Lower leg skin (tissue), 4 donors: Measurements from ENCODE around the gene LRRC32. TPM values are rescaled to one million over a fixed set of nuclear protein-coding genes. Genes with fewer than 3 reads are reported as not detected.
A peak's percentile ranks its signal among the peaks of the same experiment; 100 is the strongest.

ENCODE experiments used
- DNase-seq, 2 donors: peaks; one replicate each; pipeline ENCODE4 v3.0.0-alpha.2; 2019; ENCODE audit warnings: low spot score in 2 of 2
- H3K4me3 ChIP-seq: fragments of 200-600 bp; sonication (generic); 2 replicates; pipeline ENCODE4 v1.5.1; 2017; ENCODE audit warnings: mild to moderate bottlenecking, low read depth; ENCODE audit not compliant: poor library complexity, severe bottlenecking
- CTCF ChIP-seq, 3 donors: fragments of 450-650 bp; IDR thresholded peaks; one replicate each; pipeline ENCODE4 v1.5.1; 2016; ENCODE audit warnings: antibody characterized with exemption in 3 of 3, mild to moderate bottlenecking in 3 of 3, moderate library complexity in 2 of 3
- POLR2A ChIP-seq, 2 donors: fragments of 450-650 bp; IDR thresholded peaks; one replicate each; pipeline ENCODE4 v1.6.1; 2016 to 2017; ENCODE audit warnings: antibody characterized with exemption in 2 of 2, mild to moderate bottlenecking in 1 of 2, moderate library complexity in 1 of 2
- WGBS, 2 donors: methylation state at CpG; one replicate each; pipeline ENCODE4 v1.1.5; 2018; 5-methylcytosine and 5-hydroxymethylcytosine counted together
- intact Hi-C: fragments of 100-400 bp; cut with DNase I; formaldehyde crosslinking; loops from one replicate; pipeline ENCODE4 v1.15.0; 2023; ENCODE audit warnings: low total_unique reads
- total RNA-seq, 4 donors: library from RNA; depleted of rRNA; stranded (reverse); fragments of >200 nt; gene quantifications; one replicate each; pipeline ENCODE4 v1.1.0, GENCODE V29; 2016

The LRRC32 gene
- total RNA-seq, 4 donors from 2014 or later, result 9.0 to 42.5 (median 18.7) TPM

DNA sequence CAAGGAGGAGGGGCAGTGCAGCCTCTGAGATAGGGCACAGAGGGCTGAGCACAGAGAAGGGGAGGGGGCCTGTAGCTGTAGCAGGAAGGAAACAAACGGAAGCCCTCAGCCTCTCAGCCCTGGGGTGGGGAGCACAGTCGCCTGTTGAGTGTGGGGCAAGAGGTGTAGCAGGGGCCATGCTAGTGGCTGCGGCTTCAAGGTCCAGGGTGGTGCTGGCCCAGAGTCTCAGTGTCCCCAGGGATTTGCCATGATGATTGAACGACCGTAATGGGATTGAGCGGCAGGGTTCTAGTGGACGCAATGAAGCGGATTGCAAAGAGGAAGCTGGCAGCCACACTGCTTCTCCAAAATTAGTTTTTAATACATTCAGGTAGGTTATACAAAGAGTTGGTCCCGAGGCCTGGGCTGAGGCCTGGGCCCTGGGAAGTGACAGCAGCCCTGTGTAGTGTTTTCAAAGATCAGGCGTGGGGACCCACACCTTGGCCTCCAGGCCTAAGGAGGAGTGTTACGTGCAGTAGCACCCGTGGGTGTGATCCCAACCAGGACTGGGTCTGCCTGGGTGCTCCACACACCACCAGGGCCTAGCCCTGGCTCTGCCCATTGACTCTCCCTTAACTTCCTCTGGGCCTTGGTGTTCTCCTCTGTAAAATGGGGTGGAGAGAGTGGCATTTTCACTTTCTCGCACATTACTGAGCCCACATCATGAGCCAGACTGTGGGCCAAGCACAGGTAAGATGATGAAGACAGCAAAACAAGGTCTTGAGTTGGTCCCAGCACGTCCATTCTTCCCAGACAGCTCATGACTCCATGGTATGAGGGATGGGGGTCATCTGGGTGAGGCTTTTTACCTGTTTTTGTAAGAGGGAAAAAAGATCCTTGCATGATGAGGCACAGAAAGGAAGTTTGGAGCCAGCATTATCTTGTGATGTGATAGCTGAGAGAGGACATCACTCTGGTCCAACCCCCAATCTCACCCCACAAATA lies 13.1 kb downstream of the LRRC32 start:
- intact Hi-C loops, result no loop called here
- 82 to 88% methylated on average over 10 to 14 of the region's 14 CpGs for WGBS, 2 donors
- DNase-seq, result peak in 1 of 2 donors; percentile 75
- TF ChIP-seq POLR2A (IDR thresholded peaks at IDR 0.05) (no peak), CTCF (IDR thresholded peaks at IDR 0.05) (no peak)
- no peak overlapping the region for H3K4me3 ChIP-seq

DNA sequence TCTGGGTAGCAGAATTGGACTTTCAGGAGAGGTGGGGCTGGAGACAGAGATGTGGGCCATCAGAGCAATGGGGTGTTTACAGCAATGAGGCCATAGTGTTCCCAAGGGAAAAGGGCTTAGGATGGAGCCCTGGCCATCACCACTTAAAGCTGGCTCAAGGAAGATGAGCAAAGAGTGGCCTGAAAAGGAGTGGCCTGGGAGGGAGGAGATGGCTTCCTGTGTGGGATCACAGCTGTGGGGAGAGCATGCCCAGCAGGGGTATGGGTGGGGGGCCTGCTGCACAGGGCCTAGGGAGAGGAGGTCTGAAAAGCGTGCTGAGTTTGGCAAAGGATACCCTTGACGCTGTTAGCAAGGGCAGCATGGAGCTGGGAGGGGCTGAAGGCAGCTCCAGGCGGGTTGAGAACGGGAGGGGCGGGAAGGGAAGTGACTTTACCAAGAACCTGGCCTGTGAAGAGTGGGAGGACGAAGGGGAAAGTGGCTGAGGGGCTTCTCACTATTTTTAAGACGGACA lies 13.9 kb downstream of the LRRC32 start:
- WGBS, 2 donors, result 38 to 56% methylated on average over 7 of the region's 7 CpGs

DNA sequence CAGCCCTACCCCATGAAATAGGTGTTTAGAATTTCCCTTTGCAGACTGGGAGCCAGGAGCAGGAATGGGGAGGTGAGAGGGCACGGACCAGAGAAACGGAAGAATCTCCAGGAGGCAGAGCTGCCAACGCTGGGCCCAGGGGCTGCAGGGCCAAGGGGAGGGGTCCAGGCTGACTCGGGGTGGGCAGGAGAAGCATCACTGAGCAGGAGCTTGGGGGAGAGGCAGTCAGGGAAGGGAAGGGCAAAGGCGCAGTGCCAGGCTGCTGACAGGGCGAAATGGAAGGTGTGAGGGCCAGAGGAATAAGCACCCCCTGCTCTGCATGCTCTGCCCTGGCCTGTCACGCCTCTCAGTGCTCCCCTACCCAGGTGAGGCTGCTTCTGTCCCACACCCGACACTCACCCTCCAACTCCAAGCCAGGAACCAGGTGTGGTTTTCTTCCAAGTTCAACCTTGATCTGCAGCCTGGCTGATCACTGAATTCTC lies 14.5 kb downstream of the LRRC32 start:
- WGBS, 2 donors, result 69 to 72% methylated on average over 8 of the region's 8 CpGs
- peak in 1 of 2 donors; percentile 82 for DNase-seq
- no peak overlapping the region for H3K4me3 ChIP-seq
- TF ChIP-seq CTCF (IDR thresholded peaks at IDR 0.05) (no peak), POLR2A (IDR thresholded peaks at IDR 0.05) (no peak)
- intact Hi-C loops, result no loop called here

More for the DNA sequence above, 13.9 kb downstream of the LRRC32 start:
- DNase-seq, result peak in 1 of 2 donors; percentile 82
- no peak overlapping the region for H3K4me3 ChIP-seq
- intact Hi-C loops, result no loop called here
- no peak for TF ChIP-seq POLR2A (IDR thresholded peaks at IDR 0.05)
- TF ChIP-seq CTCF (IDR thresholded peaks at IDR 0.05), result no peak

DNA sequence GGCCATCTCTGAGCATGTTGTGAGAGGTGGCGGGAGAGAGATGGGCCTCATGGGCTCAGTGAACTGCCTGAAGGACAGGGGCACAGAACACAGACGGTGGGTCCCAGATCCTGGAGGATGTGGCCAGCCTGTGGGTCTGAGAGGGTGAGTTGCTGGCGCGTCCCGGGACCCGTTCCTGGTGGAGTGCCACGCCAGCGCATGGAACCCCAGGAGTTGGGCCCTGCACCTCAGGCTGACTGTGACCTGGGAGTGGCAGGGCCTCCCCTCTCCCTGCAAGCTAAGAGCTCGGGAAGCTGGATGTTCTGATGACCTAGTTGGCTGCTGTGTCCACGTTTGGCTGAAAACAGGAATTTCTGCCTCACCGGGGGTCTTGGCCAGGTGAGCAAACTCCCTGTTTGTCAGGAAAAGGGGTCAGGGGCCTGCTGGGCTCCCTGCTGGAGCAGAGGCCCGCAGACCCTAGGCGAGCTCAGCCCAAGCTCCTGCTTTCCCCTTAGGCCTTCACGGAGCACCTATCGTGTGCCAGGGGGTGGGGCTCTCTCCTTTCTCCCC lies 15.0 kb downstream of the LRRC32 start:
- DNase-seq, result peak in 1 of 2 donors; percentile 83
- TF ChIP-seq CTCF (IDR thresholded peaks at IDR 0.05), result no peak
- TF ChIP-seq POLR2A (IDR thresholded peaks at IDR 0.05), result no peak
- WGBS, 2 donors, result 65 to 84% methylated on average over 9 to 15 of the region's 15 CpGs
- intact Hi-C loops, result no loop called here
- H3K4me3 ChIP-seq, result no peak overlapping the region

DNA sequence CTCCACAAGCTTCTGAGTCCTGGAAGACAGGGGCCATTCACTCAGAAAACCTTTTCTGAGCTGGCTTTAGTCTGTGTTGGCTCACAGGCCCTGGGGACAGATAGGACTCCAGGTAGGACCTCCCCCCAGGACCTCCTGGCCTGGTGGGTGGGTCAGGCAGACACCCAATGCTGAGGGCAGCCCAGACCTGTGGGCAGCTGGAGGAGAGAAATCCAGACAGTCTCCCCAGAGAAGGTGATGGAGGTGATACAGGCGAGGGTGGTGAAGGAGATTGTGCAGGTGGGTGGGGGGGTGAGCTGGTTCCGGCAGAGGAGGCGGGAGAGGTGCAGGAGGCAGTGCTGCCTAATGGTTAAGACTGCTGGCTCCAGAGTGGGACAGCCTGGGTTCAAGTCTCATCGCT lies 15.6 kb downstream of the LRRC32 start:
- intact Hi-C loops, result no loop called here
- no peak overlapping the region for H3K4me3 ChIP-seq
- WGBS, 2 donors, result 88 to 93% methylated on average over 4 of the region's 4 CpGs
- DNase-seq, result peak in 1 of 2 donors; percentile 75
- no peak for TF ChIP-seq POLR2A (IDR thresholded peaks at IDR 0.05)
- TF ChIP-seq CTCF (IDR thresholded peaks at IDR 0.05), result no peak
